RKO (cell line): ENCODE results near the gene EFNA3.

Experiments used
- DNase-seq: peaks from one replicate; pipeline ENCODE4 v3.0.0-alpha.2; 2016; ENCODE audit warnings: low spot score

The EFNA3 gene

DNA sequence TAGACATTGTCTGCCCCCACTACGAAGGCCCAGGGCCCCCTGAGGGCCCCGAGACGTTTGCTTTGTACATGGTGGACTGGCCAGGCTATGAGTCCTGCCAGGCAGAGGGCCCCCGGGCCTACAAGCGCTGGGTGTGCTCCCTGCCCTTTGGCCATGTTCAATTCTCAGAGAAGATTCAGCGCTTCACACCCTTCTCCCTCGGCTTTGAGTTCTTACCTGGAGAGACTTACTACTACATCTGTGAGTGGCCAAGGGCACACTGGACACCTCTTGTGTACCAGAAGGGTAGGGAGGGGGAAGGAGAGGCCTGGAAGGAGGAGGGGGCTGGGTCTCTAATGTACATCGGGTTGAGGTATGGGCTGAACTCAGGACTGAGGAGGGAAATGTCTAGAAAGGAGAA is 11.9 kb upstream of the EFNA3 start:
- no peak for DNase-seq

DNA sequence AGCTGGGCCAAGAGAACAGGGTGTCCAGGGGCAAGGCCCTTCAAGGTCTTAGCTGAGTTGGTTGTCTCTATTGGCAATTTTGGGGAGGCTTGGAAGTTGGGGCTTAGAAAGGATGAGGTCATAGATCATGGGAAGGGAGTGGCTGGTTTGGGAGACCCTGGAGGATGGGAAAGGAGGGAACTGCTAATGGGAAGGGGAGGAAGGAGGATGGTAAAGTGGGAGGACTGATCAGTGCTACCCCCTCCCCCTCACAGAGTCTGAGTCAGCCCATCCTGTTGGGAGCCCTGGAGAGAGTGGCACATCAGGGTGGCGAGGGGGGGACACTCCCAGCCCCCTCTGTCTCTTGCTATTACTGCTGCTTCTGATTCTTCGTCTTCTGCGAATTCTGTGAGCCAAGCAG is 10.0 kb upstream of the EFNA3 start:
- no peak for DNase-seq

DNA sequence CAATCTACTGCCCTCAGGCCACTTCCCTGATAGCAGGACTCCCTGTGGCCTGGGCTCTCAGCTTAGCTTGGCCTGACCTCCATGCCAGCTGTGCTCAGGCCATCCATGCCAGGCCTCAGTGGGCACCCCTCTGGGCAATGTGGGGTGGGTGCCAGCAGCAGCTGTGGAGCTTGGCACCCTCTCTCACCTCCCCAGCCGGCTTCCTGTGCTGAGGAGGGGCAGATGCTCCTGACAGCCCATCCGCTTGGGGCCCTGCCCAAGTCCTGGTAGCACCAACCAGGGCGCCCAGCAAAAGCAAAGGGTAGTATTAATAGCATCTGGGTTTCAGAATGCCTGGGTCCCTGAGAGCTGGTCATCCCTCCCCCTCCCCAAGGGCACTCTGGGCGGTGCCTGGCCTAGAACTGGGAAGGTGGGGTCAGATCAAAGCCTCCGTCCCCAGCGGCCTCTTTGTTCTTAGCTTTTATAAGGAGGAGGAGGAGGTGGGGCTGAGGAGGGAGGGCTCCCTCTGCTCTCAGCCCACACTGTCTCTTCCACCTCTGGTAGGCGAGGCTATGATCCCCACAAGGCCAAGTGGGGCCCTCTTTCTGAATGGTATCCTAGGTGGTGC is 9.0 kb upstream of the EFNA3 start:
- no peak for DNase-seq

DNA sequence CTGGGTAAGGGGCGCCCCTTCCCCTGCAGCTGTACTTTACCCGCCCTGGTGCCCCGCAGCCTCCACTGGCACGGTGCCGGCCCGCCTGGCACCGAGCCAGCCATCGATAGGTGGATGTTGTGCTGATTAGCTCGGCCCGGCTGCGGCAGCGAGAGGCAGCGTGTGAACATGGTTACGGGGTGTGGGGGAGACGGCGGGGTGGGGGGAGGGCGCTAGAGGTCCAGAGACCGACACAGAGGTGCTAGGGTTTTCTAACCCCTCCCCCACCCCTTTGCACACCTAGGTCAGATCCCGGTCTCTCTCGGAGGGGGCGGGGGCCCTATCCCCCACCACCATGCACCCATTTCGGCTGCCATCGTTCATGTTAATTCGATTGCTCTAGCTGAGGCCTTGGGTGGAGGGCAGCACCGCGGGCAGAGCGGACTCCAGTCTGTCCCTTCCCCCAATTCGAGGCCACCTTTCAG is 8.4 kb upstream of the EFNA3 start:
- no peak for DNase-seq

GRCh38 chr1:155070721-155071569 is 7.7 kb upstream of the EFNA3 start:
- peak; percentile 92 for DNase-seq

- DNase-seq: no peak
Observed at GRCh38 chr1:155071701-155072100, 6.9 kb upstream of the EFNA3 start.

DNA sequence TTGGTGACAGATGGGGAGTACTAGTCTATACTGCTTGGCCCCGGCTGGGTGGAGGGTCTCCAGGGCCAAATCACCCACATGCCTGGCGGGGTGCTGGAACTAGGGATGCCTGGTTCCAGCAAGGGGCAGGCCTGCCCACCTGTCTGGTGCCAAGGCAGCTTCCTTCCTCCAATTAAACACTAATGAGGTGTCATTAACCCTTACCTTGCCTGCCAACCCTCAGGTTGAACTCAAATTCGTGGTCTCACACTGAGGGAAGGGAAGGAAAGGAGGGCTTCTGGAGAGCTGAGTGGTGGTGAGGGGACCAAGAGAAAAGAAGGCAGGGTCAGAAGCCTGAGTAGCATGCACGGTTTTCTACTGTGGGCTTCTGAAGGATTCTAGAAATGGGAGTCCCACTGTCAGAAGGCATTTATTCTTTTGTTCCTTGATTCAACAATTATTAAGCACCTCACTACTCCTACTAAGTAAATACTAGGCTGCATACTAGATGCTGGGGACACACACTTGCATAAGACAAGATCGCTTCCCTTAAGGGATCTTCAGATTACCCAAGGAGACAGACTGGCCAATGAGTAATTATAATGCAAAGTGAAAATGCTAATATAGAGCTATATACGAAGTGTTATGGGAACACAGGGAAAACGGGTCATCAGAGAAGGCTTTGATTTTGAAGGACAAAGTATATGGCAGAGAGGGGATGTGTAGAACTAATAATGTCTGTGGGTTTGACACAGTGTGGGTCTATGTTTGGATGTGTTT is 5.9 kb upstream of the EFNA3 start:
- DNase-seq: no peak

- DNase-seq: no peak
Observed at GRCh38 chr1:155073377-155074242, 5.0 kb upstream of the EFNA3 start.

DNA sequence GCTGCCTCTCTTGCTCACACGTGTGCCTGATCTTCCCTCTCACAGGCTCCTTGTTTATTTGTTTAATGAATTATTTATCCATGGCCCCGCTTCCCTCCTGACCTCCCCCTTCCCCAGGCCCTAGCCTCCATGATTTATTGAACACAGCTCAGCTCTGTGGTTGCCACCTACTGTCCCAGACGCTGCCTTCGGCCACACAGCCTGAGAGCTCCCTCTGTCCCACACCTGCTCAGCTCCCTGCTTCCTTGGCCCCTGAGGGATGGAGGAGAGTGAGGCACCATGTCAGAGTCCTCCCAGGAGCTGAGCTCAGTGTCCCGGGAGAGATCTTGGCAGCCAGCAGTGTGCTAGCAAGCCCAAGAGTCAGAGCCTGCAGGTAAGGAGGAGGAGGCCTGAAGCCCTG is 3.1 kb upstream of the EFNA3 start:
- no peak for DNase-seq

DNA sequence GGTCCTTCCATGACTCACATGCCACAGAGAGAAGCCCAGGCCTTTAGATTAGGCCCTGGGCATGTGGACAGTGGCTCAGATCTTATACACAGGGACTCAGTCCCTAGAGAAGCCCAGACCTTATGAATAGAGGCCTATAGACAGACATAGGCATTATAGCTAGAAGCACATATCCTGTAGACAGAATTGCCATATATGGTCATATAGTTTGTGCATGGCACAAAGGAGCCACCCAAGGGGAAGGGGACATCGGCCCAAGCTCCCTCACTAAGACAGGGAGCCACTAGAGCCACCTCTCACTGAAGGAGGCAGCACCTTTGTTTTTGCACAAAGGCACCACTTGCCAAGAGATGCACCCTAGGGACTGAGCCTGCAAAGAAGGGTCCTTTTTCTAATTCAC is 2.3 kb upstream of the EFNA3 start:
- no peak for DNase-seq

DNA sequence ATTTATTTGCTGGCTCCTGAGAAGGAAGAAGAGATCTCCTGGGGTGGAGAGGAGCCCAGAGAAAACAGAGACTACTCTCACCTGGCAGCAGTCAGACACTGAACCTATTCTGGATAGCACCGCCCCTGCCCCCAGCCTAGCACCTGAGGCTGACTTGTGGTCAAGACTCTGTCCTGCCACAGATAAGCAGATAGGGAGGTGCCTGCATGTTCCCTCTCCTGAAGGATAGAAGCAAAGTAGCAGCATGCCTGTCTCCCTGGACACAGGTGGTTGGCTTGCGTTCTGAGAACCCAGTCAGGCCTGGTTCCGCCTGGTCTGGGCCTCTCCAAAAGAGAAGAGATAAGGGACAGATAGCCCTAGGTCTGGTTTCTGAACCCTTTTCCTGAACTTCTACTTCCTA is 1.3 kb upstream of the EFNA3 start:
- no peak for DNase-seq

DNA sequence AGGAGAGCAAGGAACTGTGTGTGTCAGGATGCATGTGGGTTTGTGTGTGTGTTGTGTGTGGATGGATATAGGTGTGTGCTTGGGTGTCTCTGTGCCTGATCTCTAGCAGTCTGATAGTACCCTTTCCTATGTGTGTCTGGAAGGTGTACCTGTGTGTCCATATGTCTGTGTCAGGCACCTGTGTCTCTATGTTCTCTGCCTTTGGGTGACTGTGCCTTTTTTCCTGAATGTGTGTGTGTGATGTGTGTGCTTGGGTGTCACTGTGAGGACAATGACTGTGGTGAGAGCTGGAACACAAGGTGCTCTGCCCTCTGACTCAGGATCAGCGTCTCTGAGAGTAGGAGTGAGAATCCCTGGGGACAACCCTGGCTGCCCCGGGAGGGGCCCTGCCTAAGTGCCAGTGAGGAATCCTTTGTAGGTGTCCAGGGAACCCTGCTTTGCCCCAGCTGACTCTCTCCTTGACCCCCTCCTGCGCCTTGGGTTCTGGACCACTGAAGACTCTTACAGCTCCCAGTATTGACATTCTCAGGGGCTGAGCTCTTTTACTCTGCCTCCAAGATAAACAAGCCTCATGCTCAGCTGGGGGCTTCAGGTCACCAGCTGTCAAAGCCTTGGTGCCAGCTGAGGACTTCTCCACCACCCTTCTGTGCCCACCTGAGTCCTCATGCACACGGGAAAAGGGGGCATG is 735 bp upstream of the EFNA3 start:
- no peak for DNase-seq

DNA sequence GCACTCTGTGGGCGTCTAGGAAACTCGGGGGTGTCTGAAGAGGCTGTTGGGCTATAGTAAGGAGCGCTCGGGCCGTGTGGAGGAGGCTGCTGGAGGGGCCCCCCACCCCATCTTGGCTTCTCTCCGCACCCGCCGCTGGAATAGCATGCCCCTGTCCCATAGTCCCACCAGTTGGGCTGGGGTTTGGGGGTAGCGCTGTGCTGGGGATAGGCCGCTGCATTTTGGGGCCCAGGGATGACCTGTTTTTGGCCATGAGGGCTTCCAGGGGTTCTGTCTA is 511 bp downstream of the EFNA3 start:
- DNase-seq: no peak

- DNase-seq: peak; percentile 52
Observed at GRCh38 chr1:155079487-155080311, 1.1 kb downstream of the EFNA3 start.

DNA sequence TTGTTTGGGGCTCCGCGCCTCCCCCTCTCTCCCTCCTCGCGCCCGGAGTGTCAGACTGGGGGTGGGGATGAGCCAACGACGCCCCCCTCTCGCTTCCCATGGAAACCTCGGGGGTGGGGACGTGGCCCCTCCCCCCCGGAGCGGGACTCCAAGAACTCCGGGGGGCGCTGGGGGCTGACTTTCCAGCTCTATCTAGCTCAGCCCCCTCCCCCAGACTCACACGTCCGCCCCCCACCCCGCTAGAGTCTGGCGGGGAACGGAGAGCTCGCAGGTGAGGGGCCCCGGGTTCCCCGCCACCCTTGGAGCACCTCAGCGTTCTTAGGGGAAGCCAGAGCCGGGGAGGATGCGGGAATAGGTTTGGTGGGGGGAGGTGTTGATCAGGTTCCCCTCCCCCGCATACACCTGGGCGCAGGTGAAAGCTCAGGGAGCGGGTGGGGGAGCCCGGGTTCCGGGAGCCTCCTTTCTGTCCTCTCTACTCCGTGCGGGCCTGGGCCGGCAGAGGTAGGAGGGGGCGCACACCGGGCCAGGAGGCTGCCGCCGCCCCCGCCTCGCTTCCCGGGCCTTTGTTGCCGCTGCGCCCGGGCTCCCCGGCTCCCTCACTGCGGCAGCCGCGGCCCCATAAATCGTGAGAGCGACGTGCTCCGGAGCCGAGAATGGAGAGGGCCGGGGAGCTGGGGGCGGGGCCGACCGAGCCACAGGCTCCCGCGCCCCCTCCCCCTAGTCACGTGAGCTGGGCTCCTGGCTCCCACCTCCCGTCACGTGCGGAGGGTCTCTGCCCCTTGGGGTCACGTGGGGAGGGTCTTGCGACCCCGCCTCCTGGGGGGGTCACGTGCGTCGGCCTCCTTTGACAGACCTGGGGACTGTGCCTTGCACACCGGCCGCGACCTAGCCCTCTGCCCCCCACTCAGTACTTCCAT is 1.9 kb downstream of the EFNA3 start:
- DNase-seq: peak; percentile 41

GRCh38 chr1:155081472-155082300 is 3.0 kb downstream of the EFNA3 start:
- no peak for DNase-seq

DNA sequence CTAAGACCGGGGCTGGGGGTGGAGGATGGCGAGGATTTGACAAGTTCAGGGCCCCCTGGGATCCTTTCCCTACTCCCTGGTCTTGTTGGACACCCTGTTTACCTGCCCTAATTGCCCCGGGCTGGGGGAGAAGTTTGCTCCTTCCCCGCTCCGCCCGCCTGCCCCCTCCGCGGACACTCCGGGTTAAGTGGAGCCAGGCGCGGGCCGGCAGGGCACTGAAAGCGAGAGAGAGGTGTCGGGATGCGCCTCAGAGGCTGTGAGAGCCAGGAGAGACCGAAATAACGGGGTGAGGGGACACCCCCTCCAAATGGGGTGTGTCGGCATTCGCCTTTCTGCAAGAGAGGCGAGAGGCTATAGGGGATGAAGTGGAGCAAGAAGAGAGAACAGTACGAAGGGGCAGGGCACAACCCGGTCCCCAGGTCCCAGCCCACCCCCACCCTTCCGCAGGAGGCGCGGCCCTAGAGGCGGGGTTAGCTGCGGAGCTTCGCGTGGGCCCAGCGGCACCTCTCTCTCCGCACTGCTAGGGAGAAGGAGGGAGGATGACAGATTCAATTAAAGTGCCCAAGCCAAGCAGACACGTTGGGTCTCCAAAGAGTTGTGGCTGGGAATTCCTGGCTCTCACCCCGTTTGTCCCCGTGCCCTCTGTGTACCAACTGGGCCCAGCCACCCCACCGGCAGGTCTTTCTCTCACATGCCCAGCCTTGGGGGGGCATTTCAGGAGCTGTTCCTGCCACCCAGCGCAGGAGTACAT is 3.8 kb downstream of the EFNA3 start:
- no peak for DNase-seq

GRCh38 chr1:155083052-155083541 is 4.5 kb downstream of the EFNA3 start:
- no peak for DNase-seq
